GM12875 (cell line): ENCODE results near the gene QARS1.
A peak's percentile ranks its signal among the peaks of the same experiment; 100 is the strongest.

Source experiments
- H3K4me3 ChIP-seq: one replicate; pipeline ENCODE4 v1.5.1; 2011; ENCODE audit warnings: low read depth, low read length, control low read depth
- TF ChIP-seq, protein P1 (sequence below): IDR thresholded peaks from 2 replicates; pipeline ENCODE4 v1.5.1; 2011; ENCODE audit warnings: low read depth, mild to moderate bottlenecking, control low read depth, inconsistent platforms, low read length, moderate library complexity, borderline replicate concordance; ENCODE audit not compliant: insufficient read depth

Gene QARS1

DNA sequence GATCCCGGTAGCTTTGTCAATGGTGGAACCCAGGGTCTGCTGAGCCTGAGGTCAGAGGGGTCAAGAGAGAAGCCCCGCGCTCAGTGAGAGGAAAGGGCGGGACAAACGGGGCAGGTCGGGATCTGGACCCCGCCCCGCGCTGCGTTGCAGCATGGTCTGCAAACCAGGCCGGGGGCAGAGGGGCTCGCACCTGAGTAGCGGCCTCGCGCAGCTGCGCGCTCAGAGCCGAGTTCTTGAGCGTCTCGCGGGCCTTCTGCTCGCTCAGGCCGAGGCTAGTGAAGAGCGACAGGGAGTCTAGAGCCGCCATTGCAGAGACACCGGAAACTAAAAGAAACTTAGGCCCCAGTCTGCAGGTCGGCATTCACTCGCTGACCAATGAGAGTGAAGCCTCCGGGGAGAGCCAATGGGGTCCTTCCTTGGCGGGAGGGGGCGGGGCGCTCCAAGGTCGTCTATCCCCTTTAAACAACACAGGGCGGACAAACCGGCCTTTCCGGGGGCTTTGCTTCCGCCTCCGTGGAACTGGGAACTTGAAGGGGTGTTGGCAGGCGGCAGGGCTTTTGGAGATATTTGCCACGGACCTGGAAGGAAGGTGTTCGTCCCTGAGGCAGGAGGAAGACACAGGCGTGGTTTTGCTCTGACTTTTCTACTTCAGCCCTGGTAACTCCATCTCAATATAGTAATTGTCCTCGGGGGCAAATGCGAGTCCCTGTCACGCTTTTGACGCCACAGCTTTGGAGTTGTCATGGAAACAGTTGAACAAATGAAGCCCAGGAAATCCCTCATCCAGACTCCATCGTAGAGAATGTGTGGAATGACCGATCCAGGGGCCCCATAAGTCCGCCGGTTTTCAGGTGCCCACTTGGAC lies at the start of gene QARS1:
Gene QARS1, minus strand, starts transcription at position 331 of the 865 bp plus-strand sequence. Its CDS starts 24 bp downstream, at position 307.
- TF ChIP-seq, protein P1, sequence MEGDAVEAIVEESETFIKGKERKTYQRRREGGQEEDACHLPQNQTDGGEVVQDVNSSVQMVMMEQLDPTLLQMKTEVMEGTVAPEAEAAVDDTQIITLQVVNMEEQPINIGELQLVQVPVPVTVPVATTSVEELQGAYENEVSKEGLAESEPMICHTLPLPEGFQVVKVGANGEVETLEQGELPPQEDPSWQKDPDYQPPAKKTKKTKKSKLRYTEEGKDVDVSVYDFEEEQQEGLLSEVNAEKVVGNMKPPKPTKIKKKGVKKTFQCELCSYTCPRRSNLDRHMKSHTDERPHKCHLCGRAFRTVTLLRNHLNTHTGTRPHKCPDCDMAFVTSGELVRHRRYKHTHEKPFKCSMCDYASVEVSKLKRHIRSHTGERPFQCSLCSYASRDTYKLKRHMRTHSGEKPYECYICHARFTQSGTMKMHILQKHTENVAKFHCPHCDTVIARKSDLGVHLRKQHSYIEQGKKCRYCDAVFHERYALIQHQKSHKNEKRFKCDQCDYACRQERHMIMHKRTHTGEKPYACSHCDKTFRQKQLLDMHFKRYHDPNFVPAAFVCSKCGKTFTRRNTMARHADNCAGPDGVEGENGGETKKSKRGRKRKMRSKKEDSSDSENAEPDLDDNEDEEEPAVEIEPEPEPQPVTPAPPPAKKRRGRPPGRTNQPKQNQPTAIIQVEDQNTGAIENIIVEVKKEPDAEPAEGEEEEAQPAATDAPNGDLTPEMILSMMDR, result no peak

DNA sequence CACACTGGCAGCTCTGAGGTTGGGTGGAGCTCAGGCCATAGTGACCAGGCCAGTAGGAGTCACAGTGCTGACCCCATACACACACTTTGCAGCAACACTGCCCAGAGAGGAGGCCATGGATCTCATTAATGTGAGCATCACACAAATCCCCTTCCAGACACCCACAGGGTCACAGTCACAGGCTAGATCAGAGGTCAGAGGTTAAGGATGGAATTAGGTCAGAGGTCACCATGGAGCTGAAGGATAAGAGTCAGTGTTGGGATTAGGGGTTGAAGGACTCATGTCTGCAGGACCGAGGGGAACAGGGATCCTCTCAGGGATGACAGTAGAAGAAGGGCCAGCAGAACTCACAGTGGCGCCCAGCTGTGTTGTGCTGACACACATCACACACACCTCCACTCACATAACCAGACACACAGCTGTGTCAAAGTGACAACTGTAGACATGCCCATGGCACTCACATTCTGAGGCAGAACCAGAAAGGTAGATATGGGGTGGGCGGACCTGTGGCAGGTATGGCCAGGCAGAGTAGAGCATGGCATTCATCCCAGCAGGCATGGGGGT lies 48.9 kb upstream of the QARS1 start:
- TF ChIP-seq, protein P1, result no peak
- no peak overlapping the region for H3K4me3 ChIP-seq

More for the DNA sequence above, at the start of gene QARS1:
- peak within 1 kb of the TSS; percentile 63 for H3K4me3 ChIP-seq

DNA sequence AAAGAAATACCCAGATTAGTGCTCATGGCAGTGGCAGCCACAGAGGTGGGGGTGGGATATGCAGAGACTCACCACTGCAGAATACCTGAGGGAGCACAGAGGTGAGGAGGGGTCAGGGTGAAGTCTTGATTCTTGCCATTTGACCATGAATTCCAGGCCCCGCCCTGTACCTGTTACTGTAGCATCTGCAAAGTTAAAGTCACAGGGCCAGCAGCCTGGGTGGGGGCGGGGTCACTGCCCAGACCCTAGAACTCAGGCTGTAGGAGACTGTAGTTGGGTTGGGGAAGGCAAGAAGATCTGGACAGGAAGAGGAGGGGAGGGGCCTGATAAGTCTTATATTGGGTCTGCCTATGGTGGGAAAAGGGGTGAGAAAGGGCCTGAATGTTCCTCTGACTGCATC lies 47.1 kb upstream of the QARS1 start:
- TF ChIP-seq, protein P1, result no peak

GRCh38 chr3:49148159-49148558 lies 43.6 kb upstream of the QARS1 start:
- TF ChIP-seq, protein P1, result no peak
- no peak overlapping the region for H3K4me3 ChIP-seq

More for the DNA sequence above, 47.1 kb upstream of the QARS1 start:
- no peak overlapping the region for H3K4me3 ChIP-seq

DNA sequence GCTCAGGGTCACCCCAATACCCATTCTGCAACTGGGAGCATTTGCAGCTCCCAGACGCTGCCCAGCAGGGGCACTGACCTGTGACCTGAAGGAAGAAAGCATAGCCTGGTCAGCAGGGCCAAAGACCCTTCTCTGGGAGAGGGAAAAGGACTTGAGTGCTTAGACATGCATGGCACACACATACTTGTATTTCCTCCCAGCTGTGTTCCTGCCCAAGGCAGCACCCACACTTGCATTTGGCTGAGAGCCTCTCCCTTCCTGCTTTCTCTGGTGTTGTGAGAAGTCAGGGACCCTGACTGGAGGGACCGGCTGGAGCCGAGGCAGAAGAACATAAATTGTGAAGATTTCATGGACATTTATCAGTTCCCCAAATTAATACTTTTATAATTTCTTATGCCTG lies 35.5 kb upstream of the QARS1 start:
- TF ChIP-seq, protein P1, result no peak
- H3K4me3 ChIP-seq, result no peak overlapping the region

DNA sequence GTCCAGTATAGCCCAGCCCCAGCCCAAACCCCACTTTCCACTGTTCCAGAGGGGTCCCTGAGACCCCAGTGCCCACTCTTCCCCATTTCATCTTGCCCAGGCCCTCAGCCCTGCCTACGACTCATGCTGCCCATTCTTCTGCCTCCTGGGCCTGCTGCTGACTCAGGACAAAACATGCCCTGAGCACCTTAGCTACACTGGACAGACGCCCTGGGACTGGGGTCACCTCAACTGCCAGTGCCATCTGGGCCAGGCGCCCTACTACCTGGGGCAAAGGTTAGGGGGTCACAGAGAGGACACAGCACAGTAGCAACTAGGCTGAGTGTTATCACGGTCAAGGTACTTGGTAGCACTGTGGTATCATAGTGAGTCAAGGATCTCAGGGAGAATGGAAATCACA lies 30.9 kb upstream of the QARS1 start:
- H3K4me3 ChIP-seq, result no peak overlapping the region
- TF ChIP-seq, protein P1, result no peak
